HG03039 (cell line): ENCODE data around the gene DLGAP1.

Experiments used
- ATAC-seq: cut with Tn5 transposase; IDR thresholded peaks from one replicate; pipeline ENCODE4 v1.9.1; 2021; ENCODE audit warnings: mild to moderate bottlenecking, moderate library complexity; ENCODE audit not compliant: unreplicated experiment

The DLGAP1 gene

DNA sequence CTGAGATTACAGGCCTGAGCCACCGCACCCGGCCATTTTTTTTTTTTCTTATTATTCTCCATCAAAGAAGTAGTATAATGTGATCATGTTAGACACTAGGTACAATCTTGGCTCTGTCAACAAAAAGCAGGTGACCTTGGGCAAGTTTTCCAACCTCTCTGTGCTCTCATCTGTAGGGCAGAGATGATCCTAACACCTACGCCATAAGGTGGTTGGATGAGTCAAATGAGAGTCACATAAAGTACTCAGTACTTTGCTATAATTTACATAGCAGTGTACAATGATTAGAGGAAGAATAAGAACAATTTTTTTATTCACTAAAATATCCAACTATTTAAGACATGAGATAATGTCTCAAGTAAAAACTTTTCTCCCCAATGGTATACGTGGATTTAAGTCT is 876.5 kb downstream of the DLGAP1 start:
- ATAC-seq, result no peak

DNA sequence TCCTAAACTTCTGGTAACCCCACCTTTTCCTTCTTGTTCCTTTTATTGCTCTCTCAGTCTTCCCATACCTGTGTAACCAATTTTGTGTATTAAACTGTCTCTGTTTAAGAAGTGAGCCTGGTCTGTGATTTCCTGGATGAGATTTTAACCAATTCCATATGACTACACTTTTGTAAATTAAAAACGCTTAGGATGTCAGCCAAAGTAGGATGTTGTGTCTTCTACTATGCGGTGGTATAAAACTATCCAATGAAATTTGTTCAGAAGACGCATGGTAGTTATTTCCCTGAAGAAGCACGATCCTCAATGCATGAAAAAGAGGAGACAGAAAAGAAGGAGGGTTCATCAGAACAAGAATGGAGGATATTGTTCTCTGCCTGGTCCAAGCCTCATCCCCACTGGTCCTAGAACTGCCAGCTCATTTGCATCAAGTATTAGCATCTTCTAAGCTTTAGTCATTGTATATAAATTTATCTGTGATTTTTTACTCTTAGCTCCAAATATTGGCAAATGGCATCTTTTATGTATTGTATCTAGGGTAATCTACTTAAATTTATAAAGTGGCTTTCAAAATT is 877.7 kb downstream of the DLGAP1 start:
- ATAC-seq, result no peak

DNA sequence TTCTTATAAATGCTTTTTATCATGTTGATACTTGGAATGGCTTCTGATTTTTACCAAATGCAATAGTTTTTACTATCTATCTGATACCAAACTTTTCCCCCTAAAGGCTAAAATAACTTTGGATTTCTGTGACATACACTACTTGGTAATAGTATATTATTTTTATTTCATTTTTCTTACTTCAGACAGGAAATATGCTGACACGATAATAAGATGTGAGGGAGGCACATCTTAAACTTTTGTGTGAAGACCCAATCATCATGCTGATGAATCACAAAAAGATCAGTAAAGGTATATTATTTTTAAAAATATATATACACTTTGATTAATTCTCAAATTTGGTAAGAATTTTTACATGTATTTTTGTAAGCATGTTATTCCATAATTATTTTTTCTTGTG is 882.3 kb downstream of the DLGAP1 start:
- no peak for ATAC-seq

DNA sequence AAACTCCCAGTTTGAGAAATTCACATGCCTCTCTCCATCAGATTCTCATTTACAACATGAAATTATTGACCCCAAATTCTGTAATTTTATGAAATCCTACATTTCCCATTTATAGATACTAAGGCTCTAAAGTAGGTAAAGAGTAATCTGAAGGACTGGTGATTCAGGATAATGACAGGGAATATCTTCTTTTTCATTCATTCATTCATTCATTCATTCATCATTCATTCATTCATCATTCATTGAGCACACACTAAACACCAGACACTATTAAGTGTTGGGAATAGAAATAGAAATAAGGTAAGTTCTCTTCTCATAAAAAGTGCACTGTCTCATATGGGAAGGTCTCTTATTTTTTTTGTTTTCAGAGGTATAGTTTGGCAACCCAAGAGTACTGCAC is 888.3 kb downstream of the DLGAP1 start:
- ATAC-seq, result no peak

DNA sequence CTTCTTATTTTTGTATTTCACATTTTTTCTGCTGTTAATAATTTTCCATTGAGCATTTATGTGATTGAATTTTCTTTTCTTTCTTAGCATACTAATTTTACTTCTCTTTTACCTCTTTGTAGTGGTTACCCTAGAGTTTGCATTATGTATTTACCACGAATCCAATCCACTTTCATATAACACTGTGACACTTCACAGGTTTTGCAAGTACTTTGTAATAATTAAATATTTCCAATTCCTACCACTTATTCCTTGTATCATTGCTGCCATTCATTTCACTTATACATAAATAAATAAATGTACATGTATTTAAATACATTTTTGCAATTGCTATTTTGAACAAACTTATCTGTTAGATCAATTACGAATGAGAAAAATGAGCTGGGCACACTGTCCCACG is 894.4 kb downstream of the DLGAP1 start:
- ATAC-seq, result no peak

- no peak for ATAC-seq
Observed at GRCh38 chr18:3554811-3555427, 900.2 kb downstream of the DLGAP1 start.

DNA sequence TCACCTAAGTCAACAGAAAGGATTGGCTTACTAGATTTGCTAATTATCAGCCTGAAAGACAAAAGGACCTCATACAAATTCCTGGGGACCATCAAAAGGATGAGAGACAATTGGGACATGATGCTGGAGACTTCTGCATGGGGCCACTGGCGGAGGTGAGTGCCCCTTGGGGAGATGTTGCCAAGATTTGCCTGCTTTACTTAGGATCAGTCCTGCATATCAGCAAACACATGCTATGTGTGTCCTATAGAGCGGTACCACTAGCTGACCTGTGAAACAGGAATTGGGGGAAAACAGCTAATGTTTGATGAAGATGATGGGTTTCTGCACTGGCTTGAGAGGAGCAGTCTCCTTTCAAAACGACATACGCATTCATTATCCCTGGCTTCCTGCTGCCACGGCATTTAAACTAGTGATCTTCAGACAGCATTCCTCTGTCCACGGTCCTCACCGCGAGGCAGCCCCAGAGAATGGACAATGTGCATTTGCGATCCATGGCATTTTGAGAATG is 901.0 kb downstream of the DLGAP1 start:
- no peak for ATAC-seq

GRCh38 chr18:3552305-3552704 is 902.8 kb downstream of the DLGAP1 start:
- ATAC-seq, result no peak

- no peak for ATAC-seq
Observed at GRCh38 chr18:3547891-3548615, 907.1 kb downstream of the DLGAP1 start.

DNA sequence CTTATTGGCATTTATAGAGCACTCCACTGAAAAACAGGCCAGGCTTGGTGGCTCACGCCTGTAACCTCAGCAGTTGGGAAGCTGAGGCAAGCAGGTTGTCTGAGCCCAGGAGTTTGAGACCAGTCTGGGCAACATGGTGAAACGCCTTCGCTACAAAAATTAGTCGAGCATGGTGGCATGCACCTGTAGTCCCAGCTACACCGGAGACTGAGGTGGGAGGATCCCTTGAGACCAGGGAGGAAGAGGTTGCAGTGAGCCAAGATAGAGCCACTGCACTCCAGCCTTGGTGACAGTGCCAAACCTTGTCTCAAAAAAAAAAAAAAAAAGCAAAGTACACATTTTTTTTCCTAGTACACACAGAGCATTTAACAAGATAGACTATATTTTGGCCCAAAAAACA is 909.0 kb downstream of the DLGAP1 start:
- ATAC-seq, result no peak

DNA sequence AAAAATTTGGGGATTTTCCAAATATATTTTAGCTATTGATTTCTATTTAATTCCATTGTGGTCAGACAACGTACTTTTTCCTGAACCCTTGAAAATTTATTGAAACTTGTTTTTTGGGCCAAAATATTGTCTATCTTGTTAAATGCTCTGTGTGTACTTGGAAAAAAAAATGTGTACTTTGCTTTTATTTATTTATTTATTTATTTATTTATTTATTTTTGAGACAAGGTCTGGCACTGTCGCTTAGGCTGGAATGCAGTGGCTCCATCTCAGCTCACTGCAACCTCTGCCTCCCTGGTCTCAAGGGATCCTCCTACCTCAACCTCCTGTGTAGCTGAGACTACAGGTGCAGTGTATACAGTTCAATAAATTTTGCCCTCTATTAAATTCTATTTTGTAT is 910.6 kb downstream of the DLGAP1 start:
- no peak for ATAC-seq

DNA sequence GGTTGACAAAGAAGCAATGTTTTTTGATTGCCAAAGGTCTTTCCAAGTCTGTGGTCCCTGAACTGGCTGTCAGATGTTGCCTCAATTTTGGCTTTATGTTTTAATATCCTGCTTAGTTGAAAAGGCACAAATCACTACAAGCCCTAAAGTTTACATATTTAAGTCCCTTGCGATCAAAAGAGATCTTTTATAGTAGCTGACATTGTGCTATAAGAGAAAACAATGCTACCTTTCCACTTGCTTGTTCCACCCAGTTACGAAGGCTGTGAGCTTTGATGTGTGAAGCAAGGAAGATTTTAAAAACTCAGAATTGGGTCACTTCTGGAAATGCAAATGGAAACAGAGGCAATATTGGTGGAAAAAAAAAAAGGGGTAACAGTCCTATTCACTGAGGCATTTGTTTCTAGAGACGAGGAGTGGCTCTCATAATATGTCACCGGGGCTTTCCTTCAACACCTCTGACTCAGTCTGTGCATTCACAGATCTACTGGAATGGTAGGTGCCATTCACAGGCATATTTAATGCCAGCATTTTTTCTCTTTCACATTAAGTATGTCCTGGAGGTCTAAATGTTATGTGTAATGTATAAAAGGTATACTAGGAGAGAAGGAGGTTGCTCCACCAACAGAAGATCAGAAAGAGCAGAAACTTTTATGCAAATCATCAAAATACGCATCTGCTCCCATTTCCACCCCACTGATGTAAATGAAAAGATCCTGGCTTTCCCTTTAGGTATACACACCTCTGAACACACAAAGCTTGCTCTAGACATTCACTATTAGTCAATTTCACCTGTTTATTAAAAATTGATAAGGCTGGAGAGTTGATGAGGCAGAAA is 913.3 kb downstream of the DLGAP1 start:
- peak; percentile 97 for ATAC-seq

DNA sequence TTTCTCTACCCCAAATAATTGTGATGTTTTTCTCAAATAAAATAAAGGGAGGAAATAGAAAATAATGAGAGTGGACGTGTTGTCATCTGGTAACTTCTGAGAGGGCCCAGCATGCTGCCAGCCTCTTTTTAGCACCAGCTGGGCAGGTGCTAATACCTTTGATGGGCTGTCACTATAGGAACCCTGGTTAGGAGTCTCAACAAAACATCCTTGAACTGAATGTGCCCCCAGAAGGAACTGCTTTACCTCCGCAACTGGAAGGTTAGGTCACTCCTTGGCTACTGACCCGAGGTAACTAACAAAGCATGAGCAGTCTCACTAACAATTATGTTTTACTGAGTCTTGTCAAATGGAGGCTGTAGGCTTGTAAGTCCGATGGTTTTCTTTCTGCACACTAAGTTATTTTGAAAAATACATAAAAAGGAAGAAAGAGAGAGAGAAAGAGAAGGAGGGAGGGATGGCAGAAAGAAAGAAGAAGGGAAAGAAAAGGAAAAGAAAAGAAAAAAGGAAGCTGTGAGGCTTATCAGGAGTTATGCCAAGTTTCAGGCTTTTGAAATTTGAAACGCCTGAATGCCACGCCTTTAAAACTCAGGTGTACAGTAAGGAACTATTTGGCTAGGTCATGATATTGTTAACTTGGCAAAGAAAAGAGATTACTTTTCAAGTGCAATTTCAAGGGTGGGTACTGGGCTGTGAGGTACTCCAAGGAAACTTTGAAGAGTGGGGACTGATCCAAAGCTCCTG is 914.1 kb downstream of the DLGAP1 start:
- ATAC-seq, result no peak

DNA sequence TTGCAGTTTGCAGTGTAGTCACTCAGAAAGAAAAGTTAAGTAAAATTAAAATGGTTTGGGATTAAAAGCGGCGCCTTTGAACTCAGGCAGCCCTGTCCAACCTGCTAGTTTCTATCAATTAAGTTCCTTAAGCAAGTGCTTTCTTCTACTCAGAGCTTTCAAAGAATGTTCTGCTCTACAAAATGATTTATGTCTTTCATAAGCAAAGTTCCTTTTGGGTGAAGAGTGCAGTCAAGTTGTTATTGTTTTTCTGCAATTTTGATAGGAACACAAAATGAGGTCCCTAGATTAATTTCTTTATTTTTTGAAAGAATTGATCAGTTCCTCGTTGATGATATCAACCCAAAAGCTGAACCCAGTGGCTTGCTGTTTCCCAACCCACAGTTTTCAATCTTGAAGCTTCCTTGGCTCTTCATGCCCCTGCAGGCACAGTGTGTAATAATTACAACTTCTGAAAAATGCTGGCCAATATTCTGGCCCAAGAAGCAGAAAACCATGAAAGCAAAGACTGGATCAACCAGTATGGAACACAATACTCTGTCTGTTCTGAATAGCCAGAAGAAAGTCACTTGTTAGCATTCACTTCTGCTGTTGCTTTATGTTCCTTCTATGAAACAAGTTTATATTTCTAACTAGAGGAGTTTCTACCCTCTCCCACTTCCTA is 916.0 kb downstream of the DLGAP1 start:
- no peak for ATAC-seq

DNA sequence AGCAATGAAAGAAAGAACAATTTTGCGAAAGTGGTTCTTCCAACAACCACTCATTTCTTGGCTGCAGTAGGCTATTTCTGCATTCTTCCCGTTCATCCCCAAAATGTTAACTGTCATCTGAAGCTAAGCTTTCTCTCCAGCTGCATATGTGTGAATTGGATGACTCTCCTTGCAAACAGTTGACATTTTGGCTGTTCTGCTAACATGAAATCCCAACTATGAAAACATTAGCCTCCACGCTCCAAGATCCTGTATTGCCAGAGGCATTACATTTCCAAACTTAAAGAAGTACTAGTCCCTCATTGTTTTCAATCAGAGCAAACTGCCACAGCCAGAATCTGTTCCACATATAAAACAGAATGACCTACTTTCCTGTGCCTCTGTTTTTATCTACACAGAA is 916.7 kb downstream of the DLGAP1 start:
- no peak for ATAC-seq

GRCh38 chr18:3530807-3531206 is 924.3 kb downstream of the DLGAP1 start:
- no peak for ATAC-seq

DNA sequence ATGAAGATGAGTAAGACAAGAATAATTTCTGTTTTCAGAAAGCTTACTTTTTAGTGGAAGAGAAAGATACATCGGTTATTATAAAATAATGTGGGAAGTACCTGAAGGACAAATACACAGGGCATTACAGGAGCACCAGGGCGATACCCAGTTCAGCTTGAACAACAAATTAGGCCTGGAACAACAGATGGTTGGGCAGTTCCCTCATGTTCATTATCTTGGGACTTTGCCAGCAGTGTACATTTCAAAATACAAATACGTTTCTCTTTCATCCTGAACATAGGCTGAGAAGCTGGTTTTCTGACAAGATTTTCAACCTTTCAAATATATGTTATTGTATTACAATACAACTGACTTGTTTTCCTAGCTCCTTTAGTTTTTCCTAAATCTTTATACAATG is 925.5 kb downstream of the DLGAP1 start:
- ATAC-seq, result no peak

DNA sequence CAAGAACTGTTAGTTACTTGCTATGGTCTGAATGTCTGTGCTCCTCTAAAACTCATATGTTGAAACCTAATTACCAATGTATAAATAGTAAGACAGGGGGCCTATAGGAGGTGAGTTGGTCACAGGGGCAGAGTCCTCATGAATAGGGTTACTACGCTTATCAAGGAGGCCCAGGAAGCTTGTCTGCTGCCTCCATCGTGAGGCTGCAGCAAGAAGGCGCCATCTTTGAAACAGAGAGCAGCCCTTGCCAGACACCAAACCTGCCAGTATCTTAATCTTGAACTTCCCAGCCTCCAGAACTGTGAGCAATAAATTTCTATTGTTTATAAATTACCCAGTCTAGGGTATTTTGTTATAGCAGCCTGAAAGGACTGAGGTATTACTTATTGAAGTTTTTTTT is 926.0 kb downstream of the DLGAP1 start:
- ATAC-seq, result no peak

GRCh38 chr18:3528231-3528630 is 926.9 kb downstream of the DLGAP1 start:
- no peak for ATAC-seq
